ENCODE results near the gene CFAP77.
A peak's percentile ranks its signal among the peaks of the same experiment; 100 is the strongest.

- no peak for TF ChIP-seq CTCF (conservative IDR thresholded peaks at IDR 0.05 in 1 of 2, IDR thresholded peaks at IDR 0.05 in 1 of 2; ENCODE audit: extremely low read depth in 1 of 2, insufficient read depth in 1 of 2, low read depth in 1 of 2, low read length in 2 of 2)
- peak; percentile 68 for TF ChIP-seq EZH2 (IDR thresholded peaks at IDR 0.05; ENCODE audit: borderline replicate concordance, low read length)
These were observed 179.4 kb downstream of the CFAP77 start for GRCh38 chr9:132589148-132590036.
